ENCODE data around the gene ART1.
"Not testable (repeated sequence)": the region's sequence is repeated elsewhere in the genome, so short reads cannot be mapped to it uniquely, and the experiment has no call there.

Gene ART1

DNA sequence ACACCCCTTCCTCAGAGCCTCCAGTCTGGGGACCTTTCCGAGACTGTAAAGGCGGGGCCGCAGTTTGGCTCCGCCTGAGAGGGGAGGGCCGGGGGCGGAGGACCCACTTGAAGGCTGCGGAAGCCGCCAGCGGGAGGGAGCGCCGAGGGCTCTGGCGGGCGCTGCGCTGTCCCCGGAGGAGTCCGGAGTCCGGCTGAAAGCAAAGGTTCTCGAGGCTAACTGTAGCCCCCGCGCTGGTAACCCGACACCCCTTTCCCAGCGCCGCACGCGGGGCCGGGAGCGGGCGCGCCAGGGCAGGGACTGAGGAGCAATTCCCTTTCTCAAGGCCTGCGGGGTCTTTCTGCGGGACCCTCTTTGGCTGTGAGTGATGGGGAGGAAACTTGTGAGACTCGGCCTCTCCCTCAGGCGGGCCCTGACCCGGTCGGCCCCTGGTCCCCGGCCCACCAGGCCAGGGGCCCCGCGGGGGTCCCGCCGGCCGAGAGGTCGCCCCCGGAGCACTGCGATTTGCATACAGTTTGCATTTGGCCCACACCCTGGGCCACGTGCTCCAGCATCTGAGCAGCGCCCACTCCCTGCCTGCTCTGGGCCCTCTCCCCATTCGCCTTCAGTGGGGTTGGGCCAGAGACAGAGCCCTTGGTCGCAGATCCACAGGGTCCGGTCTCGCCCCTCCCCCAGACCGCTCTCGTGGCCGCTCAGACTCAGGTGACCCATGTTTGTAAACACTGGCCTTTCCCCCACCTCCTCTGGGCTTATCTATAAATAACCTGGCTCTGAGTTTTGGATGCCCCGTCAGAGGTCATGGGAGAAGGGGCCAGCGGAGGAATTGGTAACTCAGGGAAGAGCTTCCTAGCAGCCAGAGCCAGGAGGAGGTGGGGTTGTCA is 2.6 kb upstream of the ART1 start:
- Histone ChIP-seq H3K36me3 (replicated peaks) (no peaks in the 10 kb centered on the region), H3K27me3 (replicated peaks) (no peaks in the 10 kb centered on the region), H3K4me3 (ENCODE audit: low read depth, low read length) (peak overlapping the region; percentile 57), H3K27ac (no peak overlapping the region)
- TF ChIP-seq, protein P1, sequence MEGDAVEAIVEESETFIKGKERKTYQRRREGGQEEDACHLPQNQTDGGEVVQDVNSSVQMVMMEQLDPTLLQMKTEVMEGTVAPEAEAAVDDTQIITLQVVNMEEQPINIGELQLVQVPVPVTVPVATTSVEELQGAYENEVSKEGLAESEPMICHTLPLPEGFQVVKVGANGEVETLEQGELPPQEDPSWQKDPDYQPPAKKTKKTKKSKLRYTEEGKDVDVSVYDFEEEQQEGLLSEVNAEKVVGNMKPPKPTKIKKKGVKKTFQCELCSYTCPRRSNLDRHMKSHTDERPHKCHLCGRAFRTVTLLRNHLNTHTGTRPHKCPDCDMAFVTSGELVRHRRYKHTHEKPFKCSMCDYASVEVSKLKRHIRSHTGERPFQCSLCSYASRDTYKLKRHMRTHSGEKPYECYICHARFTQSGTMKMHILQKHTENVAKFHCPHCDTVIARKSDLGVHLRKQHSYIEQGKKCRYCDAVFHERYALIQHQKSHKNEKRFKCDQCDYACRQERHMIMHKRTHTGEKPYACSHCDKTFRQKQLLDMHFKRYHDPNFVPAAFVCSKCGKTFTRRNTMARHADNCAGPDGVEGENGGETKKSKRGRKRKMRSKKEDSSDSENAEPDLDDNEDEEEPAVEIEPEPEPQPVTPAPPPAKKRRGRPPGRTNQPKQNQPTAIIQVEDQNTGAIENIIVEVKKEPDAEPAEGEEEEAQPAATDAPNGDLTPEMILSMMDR (IDR thresholded peaks at IDR 0.05; ENCODE audit: low read depth, low read length, missing control alignments) = no peak
- in situ Hi-C loops (cut with HindIII; ENCODE audit: low pct_ligation_motif_present, low sequenced_read_pairs) = no loop called here
- DNase-seq = peak; percentile 70

DNA sequence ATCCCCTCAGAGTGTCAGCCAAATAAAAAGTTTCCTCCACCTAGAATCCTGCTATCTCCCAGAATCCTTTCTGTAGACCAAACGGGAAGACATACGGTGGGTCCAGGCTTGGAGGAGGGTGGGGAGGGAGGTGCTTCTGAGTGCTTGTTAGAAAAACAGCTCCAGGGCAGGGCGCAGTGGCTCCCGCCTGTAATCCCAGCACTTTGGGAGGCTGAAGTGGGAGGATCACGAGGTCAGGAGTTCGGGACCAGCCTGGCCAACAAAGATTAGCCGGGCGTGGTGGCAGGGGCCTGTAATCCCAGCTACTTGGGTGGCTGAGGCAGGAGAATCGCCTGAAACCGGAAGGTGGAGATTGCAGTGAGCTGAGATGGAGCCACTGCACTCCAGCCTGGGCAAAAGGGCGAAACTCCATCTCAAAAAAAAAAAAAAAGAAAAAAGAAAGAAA is 1.8 kb upstream of the ART1 start:
- H3K36me3 ChIP-seq (replicated peaks); H3K27ac ChIP-seq; in situ Hi-C loops (cut with HindIII; ENCODE audit: low pct_ligation_motif_present, low sequenced_read_pairs); H3K4me3 ChIP-seq (ENCODE audit: low read depth, low read length); DNase-seq; H3K27me3 ChIP-seq (replicated peaks): not testable (repeated sequence)

DNA sequence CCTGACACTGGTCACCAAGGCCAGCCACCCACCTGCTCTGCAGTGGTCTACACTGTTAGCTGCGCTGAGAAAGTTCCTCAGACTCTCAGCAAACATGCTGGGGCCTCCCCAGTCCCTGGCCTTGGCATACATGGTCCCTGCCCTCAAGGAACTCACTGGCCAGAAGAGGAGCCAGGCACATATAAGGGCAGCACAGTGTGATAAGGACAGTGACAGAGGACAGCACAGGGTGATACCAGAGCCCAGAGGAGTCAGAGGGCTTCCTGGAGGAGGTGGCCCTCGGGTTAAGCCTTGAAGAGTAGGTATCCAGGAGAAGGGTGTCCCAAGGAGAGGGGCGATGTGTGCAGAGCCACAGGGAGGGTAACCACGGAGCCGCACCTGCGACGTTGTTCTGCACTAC is 624 bp downstream of the ART1 start:
- Histone ChIP-seq H3K4me3 (ENCODE audit: low read depth, low read length) (no peak overlapping the region), H3K27ac (no peak overlapping the region), H3K36me3 (replicated peaks) (no peaks in the 10 kb centered on the region), H3K27me3 (replicated peaks) (no peaks in the 10 kb centered on the region)
- TF ChIP-seq, protein P1 (IDR thresholded peaks at IDR 0.05; ENCODE audit: low read depth, low read length, missing control alignments) = no peak
- DNase-seq = no peak
- in situ Hi-C loops (cut with HindIII; ENCODE audit: low pct_ligation_motif_present, low sequenced_read_pairs) = no loop called here

DNA sequence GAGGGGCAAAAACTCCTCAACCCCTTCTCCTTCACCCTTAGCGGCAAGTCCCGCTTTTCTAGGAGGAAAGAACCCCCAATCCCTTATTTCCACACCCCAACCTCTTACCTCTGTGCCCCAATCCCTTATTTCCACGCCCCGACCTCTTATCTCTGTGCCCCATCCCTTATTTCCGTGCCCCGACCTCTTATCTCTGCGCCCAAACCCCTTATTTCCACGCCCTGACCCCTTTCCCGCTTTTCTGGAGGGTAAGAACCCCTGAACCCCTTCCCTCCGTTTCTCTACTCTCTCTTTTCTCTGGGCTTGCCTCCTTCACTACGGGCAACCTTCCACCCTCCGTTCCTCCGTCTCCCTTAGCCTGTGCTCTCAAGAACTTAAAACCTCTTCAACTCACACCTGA is 3.9 kb downstream of the ART1 start:
- H3K27ac ChIP-seq; H3K4me3 ChIP-seq (ENCODE audit: low read depth, low read length); H3K36me3 ChIP-seq (replicated peaks); DNase-seq; H3K27me3 ChIP-seq (replicated peaks); in situ Hi-C loops (cut with HindIII; ENCODE audit: low pct_ligation_motif_present, low sequenced_read_pairs): not testable (repeated sequence)

DNA sequence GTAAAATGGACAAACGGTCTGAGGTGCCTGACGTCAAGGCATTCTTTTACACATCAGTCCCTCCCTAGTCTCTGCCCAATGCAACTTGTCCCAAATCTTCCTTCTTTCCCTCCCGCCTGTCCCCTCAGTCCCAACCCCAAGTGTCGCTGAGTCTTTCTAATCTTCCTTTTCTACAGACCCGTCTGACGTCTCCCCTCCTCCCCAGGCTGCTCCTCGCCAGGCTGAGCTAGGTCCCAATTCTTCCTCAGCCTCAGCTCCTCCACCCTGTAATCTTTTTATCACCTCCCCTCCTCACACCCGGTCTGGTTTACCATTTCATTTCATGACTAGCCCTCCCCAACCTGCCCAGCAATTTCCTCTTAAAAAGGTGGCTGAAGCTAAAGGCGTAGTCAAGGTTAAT is 4.4 kb downstream of the ART1 start:
- H3K27me3 ChIP-seq (replicated peaks); H3K36me3 ChIP-seq (replicated peaks); in situ Hi-C loops (cut with HindIII; ENCODE audit: low pct_ligation_motif_present, low sequenced_read_pairs); H3K4me3 ChIP-seq (ENCODE audit: low read depth, low read length); H3K27ac ChIP-seq; DNase-seq: not testable (repeated sequence)

DNA sequence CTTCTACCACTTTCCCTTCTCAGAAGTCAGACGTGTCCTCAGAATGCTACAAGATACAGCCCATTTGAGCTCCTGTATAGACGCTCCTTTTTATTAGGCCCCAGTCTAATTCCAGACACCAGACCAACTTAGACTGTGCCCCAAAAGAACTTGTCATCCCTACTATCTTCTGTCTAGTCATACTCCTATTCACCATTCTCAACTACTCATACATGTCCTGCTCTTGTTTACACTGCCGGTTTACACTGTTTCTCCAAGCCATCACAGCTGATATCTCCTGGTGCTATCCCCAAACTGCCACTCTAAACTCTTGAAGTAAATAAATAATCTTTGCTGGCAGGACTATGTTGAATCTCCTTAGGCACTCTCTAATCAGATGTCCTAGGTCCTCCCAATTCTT is 7.6 kb downstream of the ART1 start:
- H3K4me3 ChIP-seq (ENCODE audit: low read depth, low read length); in situ Hi-C loops (cut with HindIII; ENCODE audit: low pct_ligation_motif_present, low sequenced_read_pairs); H3K36me3 ChIP-seq (replicated peaks); H3K27ac ChIP-seq; H3K27me3 ChIP-seq (replicated peaks); DNase-seq: not testable (repeated sequence)

DNA sequence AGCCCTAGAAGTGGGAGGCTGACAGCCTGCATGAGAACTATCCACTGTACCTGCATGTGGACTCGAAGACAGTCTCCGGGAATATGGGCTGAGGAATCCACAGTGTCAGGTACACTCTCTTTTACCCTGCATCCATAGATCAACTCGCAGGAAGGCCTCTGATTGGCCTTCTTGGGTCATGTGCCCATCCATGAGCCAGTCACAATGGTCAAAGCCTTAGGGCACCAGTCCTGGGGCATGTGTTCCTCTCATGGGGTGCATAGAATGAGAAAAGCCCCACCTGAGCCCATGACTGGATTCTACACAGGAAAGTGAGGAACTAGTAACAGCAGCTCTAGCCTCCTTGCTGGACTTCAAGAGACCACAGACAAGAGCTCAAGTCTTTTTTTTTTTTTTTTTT is 10.6 kb downstream of the ART1 start:
- TF ChIP-seq, protein P1 (IDR thresholded peaks at IDR 0.05; ENCODE audit: low read depth, low read length, missing control alignments) = no peak
- no peak overlapping the region for H3K27ac ChIP-seq
- no peaks in the 10 kb centered on the region for H3K36me3 ChIP-seq (replicated peaks)
- no peaks in the 10 kb centered on the region for H3K27me3 ChIP-seq (replicated peaks)
- H3K4me3 ChIP-seq (ENCODE audit: low read depth, low read length) = no peak overlapping the region
- in situ Hi-C loops (cut with HindIII; ENCODE audit: low pct_ligation_motif_present, low sequenced_read_pairs) = no loop called here
- no peak for DNase-seq

DNA sequence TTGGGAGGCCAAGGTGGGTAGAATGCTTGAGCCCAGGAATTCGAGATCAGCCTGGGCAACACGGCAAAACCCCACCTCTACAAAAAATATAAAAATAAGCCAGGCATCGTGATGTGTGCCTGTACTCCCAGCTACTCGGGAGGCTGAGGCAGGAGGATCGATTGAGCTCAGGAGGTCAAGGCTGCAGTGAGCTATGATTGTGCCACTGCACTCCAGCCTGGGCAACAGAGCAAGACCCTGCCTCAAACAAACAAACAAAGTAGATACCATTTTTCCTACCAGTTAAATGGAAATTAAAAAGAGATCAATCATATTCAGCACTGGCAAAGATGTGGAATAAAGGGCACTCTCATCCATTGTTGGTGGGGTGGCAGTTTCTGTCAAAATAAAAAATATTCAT is 12.4 kb downstream of the ART1 start:
- DNase-seq; H3K27me3 ChIP-seq (replicated peaks); H3K4me3 ChIP-seq (ENCODE audit: low read depth, low read length); H3K27ac ChIP-seq; in situ Hi-C loops (cut with HindIII; ENCODE audit: low pct_ligation_motif_present, low sequenced_read_pairs); H3K36me3 ChIP-seq (replicated peaks): not testable (repeated sequence)

Measured in brain microvascular endothelial cell (primary cell).